Psoas muscle (tissue), 8 donors: Measurements from ENCODE around the gene C3orf70. TPM values are rescaled to one million over a fixed set of nuclear protein-coding genes. Genes with fewer than 3 reads are reported as not detected.

ENCODE experiments used
- ATAC-seq, 4 donors: fragments of 200-7000 bp; cut with Tn5 transposase; one replicate each; pipeline ENCODE4 v1.9.1; 2020; ENCODE audit warnings: moderate library complexity in 3 of 4, mild to moderate bottlenecking in 2 of 4
- DNase-seq, 2 donors: peaks; one replicate each; pipeline ENCODE4 v3.0.0-alpha.2; 2020
- H3K27ac ChIP-seq: fragments of 200-600 bp; one replicate; pipeline ENCODE4 v1.8.0; 2022
- H3K27me3 ChIP-seq, 3 donors: fragments of 200-600 bp in 1 of 3; one replicate each; pipeline versions ENCODE4 v1.6.1 to v1.8.0; 2013 to 2022; ENCODE audit warnings: low read length in 2 of 3, mild to moderate bottlenecking in 2 of 3, moderate library complexity in 1 of 3; ENCODE audit not compliant: insufficient read depth in 3 of 3
- H3K36me3 ChIP-seq, 2 donors: fragments of 200-600 bp in 1 of 2; one replicate each; pipeline versions ENCODE4 v1.6.1 to v1.8.0; 2013 to 2022; ENCODE audit warnings: low read depth in 1 of 2, mild to moderate bottlenecking in 1 of 2, moderate library complexity in 1 of 2; ENCODE audit not compliant: insufficient read depth in 1 of 2
- H3K4me1 ChIP-seq: fragments of 200-600 bp; one replicate; pipeline ENCODE4 v1.8.0; 2022
- H3K4me3 ChIP-seq: fragments of 200-600 bp; one replicate; pipeline ENCODE4 v1.8.0; 2022; ENCODE audit warnings: mild to moderate bottlenecking
- H3K9me3 ChIP-seq: fragments of 200-600 bp; one replicate; pipeline ENCODE4 v1.8.0; 2022
- CTCF ChIP-seq: fragments of 200-600 bp; IDR thresholded peaks from one replicate; pipeline ENCODE4 v1.8.0; 2022; ENCODE audit warnings: antibody characterized with exemption
- WGBS, 3 donors: extraction: QIAGEN DNeasy Blood & Tissue Kit; methylation state at CpG; one replicate each; pipeline versions ENCODE4 v1.1.6 to v1.1.7; 2013; 5-methylcytosine and 5-hydroxymethylcytosine counted together
- intact Hi-C, 2 donors: fragments of 100-400 bp; cut with DNase I; formaldehyde crosslinking; loops; one replicate each; pipeline versions ENCODE4 v1.11.0 to v1.14.2; 2022
- polyA plus RNA-seq, 3 donors: library from polyadenylated mRNA; stranded (reverse); fragments of 200-250 nt; gene quantifications; one replicate each; pipeline ENCODE4 v1.2.3, GENCODE V29; 2013
- total RNA-seq, 4 donors: library from RNA; stranded (reverse); fragmentation: NEBNext Ultra II Directional in 2 of 4; extraction: Animal tissue kit (Norgen Biotek cat#: 25700) in 2 of 4; gene quantifications; one replicate each; pipeline versions ENCODE4 v1.2.1 to v1.2.4, GENCODE V29; 2021 to 2023
- donor health status: healthy with polysubstance abuse.
- donor health status: DM: no; HTN: no; CAD: no; lungs with moderate emphysema.
- donor health status: Bipolar disorder and iron deficiency.
- donor health status: healthy.
- donor health status: DM: yes; HTN: yes; CAD: no.
- donor health status: DM: no; HTN: no; CAD: no.
- donor health status: DM: no; HTN: no; CAD: no.
- donor health status: DM: yes; HTN: yes; CAD: no.

Gene C3orf70
- total and polyA plus RNA-seq, 7 donors: 0.13 to 0.97 (median 0.42) TPM

GRCh38 chr3:185070491-185071286, 82.2 kb downstream of the C3orf70 start:
- no peaks in the 10 kb centered on the region for H3K4me1 ChIP-seq
- DNase-seq (no peak), ATAC-seq (no peak)
- TF ChIP-seq CTCF: no peak
- no peaks in the 10 kb centered on the region for H3K9me3 ChIP-seq
- 70 to 73% (median 71%) methylated on average over 22 of the region's 22 CpGs for WGBS, 3 donors
- no peak overlapping the region for H3K27ac ChIP-seq
- intact Hi-C loops: no loop called here
- no peak overlapping the region for H3K4me3 ChIP-seq
- peaks cover 0 to 2% (median 0%) of the 10 kb centered on the region in 3 donors for H3K27me3 ChIP-seq
- no peaks in the 10 kb centered on the region for H3K36me3 ChIP-seq

- no peak for TF ChIP-seq CTCF
- no peak overlapping the region for H3K27ac ChIP-seq
- no peaks in the 10 kb centered on the region for H3K27me3 ChIP-seq
- no peaks in the 10 kb centered on the region for H3K9me3 ChIP-seq
- no peaks in the 10 kb centered on the region for H3K4me1 ChIP-seq
- no peak overlapping the region for H3K4me3 ChIP-seq
- no peaks in the 10 kb centered on the region for H3K36me3 ChIP-seq
- DNase-seq: no peak
- no peak for ATAC-seq
- 65 to 76% (median 74%) methylated on average over 28 of the region's 28 CpGs for WGBS, 3 donors
- intact Hi-C loops: no loop called here
Observed at GRCh38 chr3:185069037-185070030, 83.5 kb downstream of the C3orf70 start.

GRCh38 chr3:185067173-185067572, 85.7 kb downstream of the C3orf70 start:
- intact Hi-C loops: no loop called here
- TF ChIP-seq CTCF: no peak
- Histone ChIP-seq H3K27ac (no peak overlapping the region), H3K9me3 (no peaks in the 10 kb centered on the region), H3K4me3 (no peak overlapping the region), H3K4me1 (no peaks in the 10 kb centered on the region), H3K27me3 (no peaks in the 10 kb centered on the region), H3K36me3 (no peaks in the 10 kb centered on the region)
- 92 to 93% (median 92%) methylated on average over 11 of the region's 11 CpGs for WGBS, 3 donors
- DNase-seq (no peak), ATAC-seq (no peak)

- no peaks in the 10 kb centered on the region for H3K9me3 ChIP-seq
- no peak for ATAC-seq
- WGBS, 3 donors: 89 to 98% (median 94%) methylated on average over 4 of the region's 4 CpGs
- no peaks in the 10 kb centered on the region for H3K36me3 ChIP-seq
- no peak for TF ChIP-seq CTCF
- intact Hi-C loops: no loop called here
- no peak overlapping the region for H3K27ac ChIP-seq
- DNase-seq: no peak
- no peak overlapping the region for H3K4me3 ChIP-seq
- no peaks in the 10 kb centered on the region for H3K4me1 ChIP-seq
- no peaks in the 10 kb centered on the region for H3K27me3 ChIP-seq
Observed at GRCh38 chr3:185066251-185066650, 86.6 kb downstream of the C3orf70 start.
